Naive thymus-derived CD8-positive, alpha-beta T cell (primary cell): Measurements from ENCODE around the gene ARMC8. TPM values are rescaled to one million over a fixed set of nuclear protein-coding genes. Genes with fewer than 3 reads are reported as not detected.

Experiments used
- ATAC-seq, 2 donors: fragments of 150-1000 bp; cut with Tn5 transposase in 1 of 2; sonication (Bioruptor Pico), chemical (Tn5 transposase) in 1 of 2; 1 replicate in 1 of 2; 2 replicates in 1 of 2; pipeline ENCODE4 v1.10.0; 2021; ENCODE audit warnings: mild to moderate bottlenecking in 2 of 2, moderate library complexity in 2 of 2
- POLR2A ChIA-PET: fragments of 350-600 bp; sonication (Branson Sonifier 250); formaldehyde crosslinking; loops from one replicate; lab custom pipeline; 2021; ENCODE audit warnings: antibody characterized with exemption; lab: Charles Lee
- DNase-seq, 10 donors: peaks; one replicate each; pipeline versions ENCODE4 v3.0.0 to v3.0.0-alpha.2; 2020 to 2022
- H3K27ac Mint-ChIP-seq, 10 donors: one replicate each; pipeline ENCODE4 v1.8.0; 2020 to 2022; ENCODE audit warnings: mild to moderate bottlenecking in 10 of 10, mixed read lengths in 10 of 10, moderate library complexity in 4 of 10, inconsistent platforms in 1 of 10
- H3K27me3 Mint-ChIP-seq, 5 donors: one replicate each; pipeline ENCODE4 v1.8.0; 2021 to 2022; ENCODE audit warnings: mixed read lengths in 5 of 5
- H3K36me3 Mint-ChIP-seq, 3 donors: one replicate each; pipeline ENCODE4 v1.8.0; 2020 to 2022; ENCODE audit warnings: mixed read lengths in 3 of 3, mild to moderate bottlenecking in 2 of 3, inconsistent platforms in 1 of 3
- H3K4me1 Mint-ChIP-seq, 4 donors: one replicate each; pipeline ENCODE4 v1.8.0; 2021 to 2022; ENCODE audit warnings: mixed read lengths in 4 of 4
- H3K4me3 Mint-ChIP-seq, 10 donors: one replicate each; pipeline ENCODE4 v1.8.0; 2020 to 2022; ENCODE audit warnings: mild to moderate bottlenecking in 10 of 10, mixed read lengths in 10 of 10, moderate library complexity in 6 of 10, inconsistent platforms in 1 of 10
- H3K9me3 Mint-ChIP-seq, 9 donors: one replicate each; pipeline ENCODE4 v1.8.0; 2020 to 2022; ENCODE audit warnings: mixed read lengths in 9 of 9, mild to moderate bottlenecking in 3 of 9, inconsistent platforms in 1 of 9, moderate library complexity in 1 of 9
- polyA plus RNA-seq, 3 donors: library from polyadenylated mRNA; unstranded; fragments of 300-500 nt; fragmentation: Illumina TruSeq; gene quantifications; one replicate each; pipeline ENCODE4 v1.2.3, GENCODE V29; 2021
- total RNA-seq, 8 experiments: library from RNA in 2 of 8; stranded (reverse) in 2 of 8; gene quantifications; one replicate each; pipeline ENCODE4 v1.2.3 and lab custom pipeline; 2021 to 2026

The ARMC8 gene
- total and polyA plus RNA-seq, 5 experiments from 2014 or later, result 40.8 to 75.0 (median 55.7) TPM

- POLR2A ChIA-PET, result no interaction called here
- Mint-ChIP-seq H3K4me1 (peaks cover 0 to 14% (median 0%) of the 10 kb centered on the region in 4 donors), H3K27me3 (no peaks in the 10 kb centered on the region), H3K27ac (peak overlapping the region in 5 of 10 donors; percentile 9 to 88 (median 24)), H3K9me3 (no peaks in the 10 kb centered on the region), H3K4me3 (no peak overlapping the region), H3K36me3 (peaks cover 4 to 57% (median 30%) of the 10 kb centered on the region in 3 donors)
- ATAC-seq (no peak), DNase-seq (no peak)
Measured at GRCh38 chr3:138289701-138290100, 102.6 kb downstream of the ARMC8 start.

DNA sequence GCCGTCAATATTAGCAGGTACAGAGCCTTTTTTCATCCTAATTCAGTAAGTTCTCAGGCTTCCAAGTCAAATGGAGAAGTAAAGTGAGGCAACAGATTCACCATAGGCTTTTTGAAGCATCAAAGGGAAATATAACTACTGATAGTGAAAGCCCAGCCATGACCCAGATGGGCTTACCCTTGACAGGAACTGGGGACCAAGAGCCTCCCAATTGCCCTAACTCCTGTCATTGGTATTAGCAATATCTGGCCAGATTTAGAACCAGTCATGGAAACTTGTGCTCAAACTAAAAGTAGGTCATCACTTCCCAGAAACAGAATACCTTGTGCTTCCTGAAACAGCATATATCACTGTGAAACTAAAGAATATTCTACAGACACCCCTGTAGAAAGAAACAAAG, 109.5 kb downstream of the ARMC8 start:
- ATAC-seq, result no peak
- no peaks in the 10 kb centered on the region for H3K27me3 Mint-ChIP-seq
- H3K4me1 Mint-ChIP-seq, result peaks cover 0 to 11% (median 1%) of the 10 kb centered on the region in 4 donors
- no peak for DNase-seq
- peaks cover 4 to 55% (median 7%) of the 10 kb centered on the region in 3 donors for H3K36me3 Mint-ChIP-seq
- peak overlapping the region in 4 of 10 donors; percentile 25 to 73 (median 38) for H3K27ac Mint-ChIP-seq
- POLR2A ChIA-PET, result no interaction called here
- H3K4me3 Mint-ChIP-seq, result no peak overlapping the region
- H3K9me3 Mint-ChIP-seq, result no peaks in the 10 kb centered on the region

DNA sequence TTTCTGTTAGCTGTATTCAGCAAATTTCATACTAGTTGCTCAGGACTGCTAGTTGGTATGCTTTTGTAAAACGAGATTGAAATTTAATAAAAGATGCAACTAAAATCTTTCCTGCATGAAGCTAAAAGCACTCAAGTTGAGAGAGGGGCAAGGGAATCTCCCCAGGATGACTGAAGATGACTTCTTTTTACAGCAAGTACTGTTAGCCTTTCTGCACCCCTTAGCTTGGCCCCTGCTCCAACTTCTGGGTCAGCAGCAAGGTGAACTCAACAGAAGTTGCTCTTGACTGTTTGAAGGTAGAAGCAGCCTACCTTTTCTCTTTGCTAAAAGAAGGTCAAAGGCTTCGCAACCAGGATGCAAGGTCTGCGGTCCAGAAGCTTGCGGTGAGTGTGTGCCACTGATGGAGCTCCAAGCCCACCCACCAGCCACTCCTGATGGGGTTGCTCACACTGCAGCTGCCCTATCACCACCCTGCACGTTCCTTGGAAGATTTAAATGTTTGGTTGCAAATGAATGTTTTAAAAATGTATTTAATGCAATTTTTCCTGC, 110.0 kb downstream of the ARMC8 start:
- POLR2A ChIA-PET, result no interaction called here
- H3K4me3 Mint-ChIP-seq, result no peak overlapping the region
- ATAC-seq, result no peak
- DNase-seq, result no peak
- peak overlapping the region in 5 of 10 donors; percentile 25 to 73 (median 47) for H3K27ac Mint-ChIP-seq
- no peaks in the 10 kb centered on the region for H3K27me3 Mint-ChIP-seq
- H3K36me3 Mint-ChIP-seq, result peaks cover 4 to 50% (median 5%) of the 10 kb centered on the region in 3 donors
- H3K9me3 Mint-ChIP-seq, result no peaks in the 10 kb centered on the region
- peaks cover 0 to 11% (median 1%) of the 10 kb centered on the region in 4 donors for H3K4me1 Mint-ChIP-seq

DNA sequence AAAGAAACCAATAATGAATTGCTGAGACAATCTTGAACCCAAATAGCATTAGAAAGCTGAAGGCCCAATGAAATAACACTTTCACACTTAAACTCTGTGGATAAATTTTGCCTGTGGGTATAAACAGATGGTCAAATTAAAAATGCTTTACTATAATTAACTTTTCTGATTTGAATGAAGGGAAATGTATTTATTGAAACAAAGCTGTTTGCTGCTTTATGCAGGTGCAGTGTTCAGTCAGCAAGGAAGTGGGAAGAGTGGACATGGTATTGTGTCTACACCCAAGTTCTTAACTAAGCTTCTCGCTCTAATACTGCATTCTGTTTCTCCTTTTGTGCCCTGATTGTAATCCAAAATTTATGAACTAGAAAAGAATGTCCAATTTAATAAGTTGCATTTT, 110.8 kb downstream of the ARMC8 start:
- Mint-ChIP-seq H3K27ac (peak overlapping the region in 5 of 10 donors; percentile 6 to 74 (median 23)), H3K4me1 (peaks cover 0 to 9% (median 1%) of the 10 kb centered on the region in 4 donors), H3K9me3 (no peaks in the 10 kb centered on the region), H3K27me3 (no peaks in the 10 kb centered on the region), H3K4me3 (no peak overlapping the region), H3K36me3 (peaks cover 0 to 46% (median 5%) of the 10 kb centered on the region in 3 donors)
- DNase-seq, result no peak
- POLR2A ChIA-PET, result no interaction called here
- no peak for ATAC-seq

DNA sequence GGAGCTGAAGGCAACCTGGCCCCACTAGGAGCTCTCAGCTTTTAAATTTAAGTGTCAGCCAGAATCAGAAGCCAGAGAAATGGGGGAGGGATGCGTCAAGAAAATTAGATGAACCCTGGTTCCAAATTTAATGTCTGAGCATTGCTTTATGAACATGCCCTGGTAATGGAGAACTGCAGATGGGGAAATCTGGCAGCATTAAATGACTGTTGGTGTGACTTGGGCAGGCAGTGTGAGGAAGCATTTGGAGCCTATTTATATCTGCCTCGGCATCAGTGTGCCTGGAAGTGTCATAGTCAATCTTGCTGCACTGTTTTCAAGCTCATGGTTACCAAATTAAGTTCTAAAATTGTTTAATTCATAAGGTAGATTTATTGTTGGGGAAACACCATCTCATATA, 113.5 kb downstream of the ARMC8 start:
- Mint-ChIP-seq H3K4me1 (peaks cover 0 to 4% (median 1%) of the 10 kb centered on the region in 4 donors), H3K36me3 (peaks cover 0 to 27% (median 4%) of the 10 kb centered on the region in 3 donors), H3K27ac (peak overlapping the region in 1 of 10 donors; percentile 38), H3K4me3 (no peak overlapping the region), H3K9me3 (no peaks in the 10 kb centered on the region), H3K27me3 (no peaks in the 10 kb centered on the region)
- no peak for ATAC-seq
- POLR2A ChIA-PET, result no interaction called here
- DNase-seq, result no peak

DNA sequence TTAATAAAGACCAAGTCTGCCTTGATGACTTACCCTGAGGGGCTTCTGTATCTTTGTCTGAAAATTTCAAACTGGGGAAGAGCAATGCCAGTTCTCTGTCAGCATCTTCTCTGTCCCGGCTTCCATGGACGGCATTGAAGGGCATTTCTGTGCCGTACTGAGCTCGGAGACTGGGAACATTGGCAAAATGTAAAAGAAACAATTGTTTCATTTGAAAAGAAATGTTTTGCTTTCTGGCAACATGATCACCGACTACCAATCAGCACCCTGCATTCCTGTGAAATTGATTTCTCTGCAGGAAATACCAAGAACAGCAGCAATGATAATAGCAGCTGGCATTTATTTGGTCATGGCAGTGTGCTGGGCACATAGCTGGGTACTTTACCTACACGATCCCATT, 116.4 kb downstream of the ARMC8 start:
- Mint-ChIP-seq H3K4me1 (peaks cover 0 to 7% (median 1%) of the 10 kb centered on the region in 4 donors), H3K4me3 (no peak overlapping the region), H3K27me3 (peaks cover 0 to 4% (median 0%) of the 10 kb centered on the region in 5 donors), H3K9me3 (peaks cover 0 to 16% (median 11%) of the 10 kb centered on the region in 9 donors), H3K36me3 (peaks cover 9 to 13% (median 11%) of the 10 kb centered on the region in 3 donors), H3K27ac (no peak overlapping the region)
- ATAC-seq (no peak), DNase-seq (no peak)
- POLR2A ChIA-PET, result no interaction called here

DNA sequence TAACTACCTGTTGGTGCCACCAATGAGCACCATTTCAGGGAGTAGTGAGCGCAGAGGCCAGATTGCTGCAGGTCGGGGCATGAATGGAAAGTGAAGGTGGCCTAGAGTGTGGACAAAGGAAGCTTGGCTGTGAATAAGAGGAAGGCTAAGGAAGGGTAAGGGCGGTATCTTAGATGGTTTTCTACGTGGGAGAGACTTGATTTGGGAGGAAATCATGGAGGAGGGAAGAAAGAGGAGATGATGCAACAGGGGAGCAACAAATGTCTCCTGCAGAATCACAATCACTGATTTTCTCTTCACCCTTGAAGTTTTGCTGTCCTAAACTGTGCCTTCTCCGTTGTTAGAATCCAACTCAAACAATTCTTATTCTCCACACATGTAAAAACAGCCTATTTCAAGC, 120.8 kb downstream of the ARMC8 start:
- POLR2A ChIA-PET, result no interaction called here
- no peak for ATAC-seq
- peak overlapping the region in 1 of 10 donors; percentile 21 for H3K27ac Mint-ChIP-seq
- H3K4me3 Mint-ChIP-seq, result no peak overlapping the region
- H3K4me1 Mint-ChIP-seq, result peaks cover 0 to 3% (median 0%) of the 10 kb centered on the region in 4 donors
- H3K36me3 Mint-ChIP-seq, result peaks cover 7 to 30% (median 25%) of the 10 kb centered on the region in 3 donors
- no peak for DNase-seq
- peaks cover 8 to 52% (median 34%) of the 10 kb centered on the region in 9 donors for H3K9me3 Mint-ChIP-seq
- H3K27me3 Mint-ChIP-seq, result peaks cover 0 to 21% (median 1%) of the 10 kb centered on the region in 5 donors

DNA sequence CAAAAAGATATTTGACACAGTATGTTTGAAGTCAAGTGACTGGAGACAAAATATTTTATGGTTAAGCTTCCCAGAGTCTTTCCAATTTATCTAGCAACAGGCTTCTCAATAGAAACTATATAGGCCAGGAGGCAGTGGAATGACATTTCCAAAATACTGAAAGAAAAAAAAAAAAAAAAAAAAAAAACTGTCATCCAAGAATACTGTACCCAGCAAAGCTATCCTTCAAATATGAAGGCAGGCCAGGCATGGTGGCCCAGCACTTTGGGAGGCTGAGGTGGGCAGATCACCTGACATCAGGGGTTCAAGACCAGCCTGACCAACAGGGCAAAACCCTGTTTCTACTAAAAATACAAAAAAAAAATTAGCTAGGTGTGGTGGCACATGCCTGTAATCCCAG, 121.7 kb downstream of the ARMC8 start:
- Mint-ChIP-seq H3K36me3 (peaks cover 7 to 30% (median 25%) of the 10 kb centered on the region in 3 donors), H3K27me3 (peaks cover 0 to 21% (median 1%) of the 10 kb centered on the region in 5 donors), H3K27ac (no peak overlapping the region), H3K9me3 (peaks cover 8 to 52% (median 34%) of the 10 kb centered on the region in 9 donors), H3K4me3 (no peak overlapping the region), H3K4me1 (peaks cover 0 to 3% (median 0%) of the 10 kb centered on the region in 4 donors)
- POLR2A ChIA-PET, result interaction anchor here (0.6 kb wide), 2 partner anchors 52 to 84 kb away, joined by 4 to 6 read pairs; no protein-coding TSS in a partner anchor
- ATAC-seq, result no peak
- no peak for DNase-seq

GRCh38 chr3:138310494-138310893, 123.4 kb downstream of the ARMC8 start:
- Mint-ChIP-seq H3K9me3 (peaks cover 8 to 52% (median 34%) of the 10 kb centered on the region in 9 donors), H3K36me3 (peaks cover 7 to 30% (median 25%) of the 10 kb centered on the region in 3 donors), H3K4me1 (peaks cover 0 to 3% (median 0%) of the 10 kb centered on the region in 4 donors), H3K4me3 (no peak overlapping the region), H3K27ac (no peak overlapping the region), H3K27me3 (peaks cover 0 to 21% (median 1%) of the 10 kb centered on the region in 5 donors)
- ATAC-seq, result no peak
- no peak for DNase-seq
- POLR2A ChIA-PET, result no interaction called here

- POLR2A ChIA-PET, result no interaction called here
- no peak for DNase-seq
Measured at GRCh38 chr3:138314751-138315150, 127.7 kb downstream of the ARMC8 start.

GRCh38 chr3:138317687-138318086, 130.6 kb downstream of the ARMC8 start:
- Mint-ChIP-seq H3K4me3 (no peak overlapping the region), H3K27ac (no peak overlapping the region), H3K4me1 (peaks cover 4 to 24% (median 13%) of the 10 kb centered on the region in 4 donors), H3K36me3 (no peaks in the 10 kb centered on the region), H3K9me3 (peaks cover 0 to 3% (median 0%) of the 10 kb centered on the region in 9 donors), H3K27me3 (peaks cover 0 to 1% (median 0%) of the 10 kb centered on the region in 5 donors)
- DNase-seq, result no peak
- POLR2A ChIA-PET, result no interaction called here
- no peak for ATAC-seq

More at GRCh38 chr3:138314751-138315150, 127.7 kb downstream of the ARMC8 start:
- H3K9me3 Mint-ChIP-seq, result peaks cover 7 to 32% (median 22%) of the 10 kb centered on the region in 9 donors
- peaks cover 0 to 17% (median 1%) of the 10 kb centered on the region in 5 donors for H3K27me3 Mint-ChIP-seq
- H3K27ac Mint-ChIP-seq, result no peak overlapping the region
- H3K4me3 Mint-ChIP-seq, result no peak overlapping the region
- ATAC-seq, result no peak
- no peaks in the 10 kb centered on the region for H3K4me1 Mint-ChIP-seq
- H3K36me3 Mint-ChIP-seq, result peaks cover 4 to 17% (median 16%) of the 10 kb centered on the region in 3 donors

- H3K9me3 Mint-ChIP-seq, result no peaks in the 10 kb centered on the region
- H3K27me3 Mint-ChIP-seq, result peaks cover 0 to 3% (median 0%) of the 10 kb centered on the region in 5 donors
- H3K4me1 Mint-ChIP-seq, result peaks cover 14 to 41% (median 34%) of the 10 kb centered on the region in 4 donors
- H3K36me3 Mint-ChIP-seq, result no peaks in the 10 kb centered on the region
- POLR2A ChIA-PET, result no interaction called here
- no peak for ATAC-seq
- no peak for DNase-seq
- peak overlapping the region in 1 of 10 donors; percentile 9 for H3K27ac Mint-ChIP-seq
- H3K4me3 Mint-ChIP-seq, result no peak overlapping the region
Measured at GRCh38 chr3:138323971-138324370, 136.9 kb downstream of the ARMC8 start.

DNA sequence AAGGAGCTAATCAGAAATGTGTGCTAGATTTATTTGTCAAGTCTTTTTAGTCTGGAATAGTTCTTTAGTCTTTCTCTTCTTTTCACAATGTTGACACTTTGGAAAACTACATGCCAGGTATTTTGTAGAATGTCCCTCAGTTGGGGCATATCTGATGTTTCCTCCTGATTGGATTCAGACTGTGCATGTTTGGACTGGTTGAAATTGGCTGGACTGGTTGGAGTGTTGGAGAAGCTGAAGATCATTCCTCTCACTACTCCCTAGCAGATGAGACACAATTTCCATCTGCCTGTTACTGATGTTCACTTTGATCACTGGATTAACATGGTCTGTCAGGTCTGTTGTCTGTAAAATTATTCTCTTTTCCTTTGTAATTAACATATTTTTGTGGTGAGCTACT, 138.9 kb downstream of the ARMC8 start:
- no peak overlapping the region for H3K27ac Mint-ChIP-seq

More for the DNA sequence above, 138.9 kb downstream of the ARMC8 start:
- POLR2A ChIA-PET, result no interaction called here
- Mint-ChIP-seq H3K4me3 (no peak overlapping the region), H3K9me3 (no peaks in the 10 kb centered on the region), H3K36me3 (no peaks in the 10 kb centered on the region), H3K4me1 (peaks cover 16 to 46% (median 43%) of the 10 kb centered on the region in 4 donors), H3K27me3 (peaks cover 0 to 3% (median 0%) of the 10 kb centered on the region in 5 donors)
- ATAC-seq (no peak), DNase-seq (no peak)
